ENCODE data around the gene GDF15.

The GDF15 gene

GRCh38 chr19:18419195-18419698, 33.3 kb downstream of the GDF15 start, which contains the start of gene SSBP4:
Gene SSBP4, plus strand, starts transcription at chr19:18419398. Its CDS starts 251 bp downstream, at chr19:18419649.
- DNase-seq (ENCODE audit: low spot score) = peak; percentile 97

DNA sequence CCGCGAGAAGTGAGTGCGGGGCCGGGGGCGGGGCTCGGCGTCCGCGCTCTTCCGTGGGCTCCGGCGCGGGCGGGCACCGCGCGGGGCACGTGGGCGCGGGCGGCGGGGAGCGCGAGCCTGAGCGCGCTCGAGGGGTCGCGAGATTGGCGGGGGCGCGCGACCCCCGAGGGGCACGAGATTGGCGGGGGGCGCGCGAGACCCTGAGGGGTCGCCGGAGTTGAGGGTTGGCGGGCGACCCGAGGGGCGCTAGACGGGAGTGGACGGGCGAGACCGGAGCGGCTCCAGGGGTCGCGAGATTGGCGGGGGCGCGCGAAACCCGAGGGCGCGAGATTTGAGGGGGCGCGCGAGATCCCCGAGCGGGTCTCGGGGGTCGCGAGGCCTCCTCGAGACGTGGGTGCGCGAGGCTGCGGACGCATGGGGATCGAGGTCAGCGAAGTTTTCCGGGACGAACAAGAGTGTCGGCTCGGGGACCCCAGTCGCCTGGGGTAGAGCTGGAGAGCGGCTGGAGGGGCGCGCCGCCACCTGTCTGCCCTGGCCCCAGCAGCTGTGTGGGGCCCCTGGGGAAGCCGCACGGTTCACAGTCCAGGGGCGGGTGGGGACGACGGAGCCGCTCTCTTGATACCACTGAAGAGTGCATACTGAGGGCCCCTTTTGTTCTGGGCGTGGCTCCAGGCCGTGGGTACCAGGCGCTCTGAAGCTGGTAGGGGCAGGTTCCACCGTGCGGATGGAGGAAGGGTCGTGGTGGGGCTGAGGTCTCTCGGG, 33.9 kb downstream of the GDF15 start:
- DNase-seq (ENCODE audit: low spot score) = no peak

GRCh38 chr19:18420930-18421329, 35.0 kb downstream of the GDF15 start:
- no peak for DNase-seq (ENCODE audit: low spot score)

DNA sequence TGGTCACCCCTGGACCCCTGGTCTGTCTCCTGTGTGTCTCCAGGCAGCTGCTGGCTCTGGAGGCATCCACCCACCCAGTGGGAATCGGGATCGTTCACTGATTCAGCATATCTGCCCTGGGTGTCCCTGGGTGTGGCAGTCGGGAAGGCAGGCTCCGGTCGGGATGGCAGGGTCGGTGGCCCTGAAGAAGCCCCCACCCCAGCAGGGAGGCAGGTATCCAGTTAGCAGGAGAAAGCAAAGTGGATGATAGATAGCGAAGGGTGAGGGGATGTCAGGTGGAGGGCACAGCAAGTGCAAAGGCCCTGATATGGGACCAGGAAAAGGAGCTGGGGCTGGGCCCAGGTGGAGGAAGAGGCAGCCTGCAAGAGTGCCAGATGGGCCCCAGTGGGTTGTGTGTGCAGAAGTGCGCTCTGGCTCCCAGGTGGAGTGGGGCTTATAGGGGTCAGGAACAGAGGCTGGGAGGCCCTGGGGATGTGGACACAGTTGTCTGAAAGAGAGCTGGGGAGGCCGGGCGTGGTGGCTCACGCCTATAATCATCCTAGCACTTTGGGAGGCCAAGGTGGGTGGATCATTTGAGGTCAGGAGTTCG, 35.5 kb downstream of the GDF15 start:
- DNase-seq (ENCODE audit: low spot score) = no peak

- no peak for DNase-seq (ENCODE audit: low spot score)
These were observed 36.7 kb downstream of the GDF15 start for GRCh38 chr19:18422530-18423191.

DNA sequence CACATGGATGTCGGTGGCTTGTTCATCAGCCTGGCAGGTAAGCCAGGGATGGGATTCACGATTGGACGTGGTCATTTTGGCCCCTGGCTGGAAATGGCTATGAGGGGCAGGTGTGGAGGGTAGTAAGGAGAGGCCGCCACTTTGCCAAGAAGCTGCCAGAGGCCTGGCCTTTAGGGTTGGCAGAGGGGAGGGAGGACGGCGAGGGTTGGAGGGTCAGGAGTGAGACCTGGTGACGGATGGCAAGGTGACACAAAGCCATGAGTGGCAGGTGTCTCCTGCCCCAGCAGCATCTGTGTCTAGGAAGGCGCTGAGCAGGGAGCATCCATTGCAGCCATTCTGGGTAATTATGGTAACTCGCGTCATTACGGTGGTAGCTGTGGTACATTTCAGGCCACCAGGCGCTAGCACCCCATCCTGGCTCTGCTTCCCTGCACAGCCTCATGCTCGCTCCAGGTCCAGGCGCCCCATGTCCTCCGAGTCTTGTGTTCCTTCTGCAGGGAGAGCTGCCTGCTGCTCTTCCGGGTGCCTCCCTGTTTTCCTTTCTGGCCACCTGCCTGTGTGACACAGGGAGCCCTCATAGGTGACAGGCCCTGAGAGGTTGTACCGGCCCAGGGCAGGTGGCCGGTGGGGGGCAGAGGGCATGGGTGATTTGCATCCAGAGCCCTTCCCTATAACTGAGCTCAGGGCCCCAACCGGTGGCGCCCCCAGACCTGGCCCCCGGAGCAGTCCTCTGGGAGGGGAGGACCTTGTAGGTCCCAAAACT, 37.5 kb downstream of the GDF15 start:
- no peak for DNase-seq (ENCODE audit: low spot score)

DNA sequence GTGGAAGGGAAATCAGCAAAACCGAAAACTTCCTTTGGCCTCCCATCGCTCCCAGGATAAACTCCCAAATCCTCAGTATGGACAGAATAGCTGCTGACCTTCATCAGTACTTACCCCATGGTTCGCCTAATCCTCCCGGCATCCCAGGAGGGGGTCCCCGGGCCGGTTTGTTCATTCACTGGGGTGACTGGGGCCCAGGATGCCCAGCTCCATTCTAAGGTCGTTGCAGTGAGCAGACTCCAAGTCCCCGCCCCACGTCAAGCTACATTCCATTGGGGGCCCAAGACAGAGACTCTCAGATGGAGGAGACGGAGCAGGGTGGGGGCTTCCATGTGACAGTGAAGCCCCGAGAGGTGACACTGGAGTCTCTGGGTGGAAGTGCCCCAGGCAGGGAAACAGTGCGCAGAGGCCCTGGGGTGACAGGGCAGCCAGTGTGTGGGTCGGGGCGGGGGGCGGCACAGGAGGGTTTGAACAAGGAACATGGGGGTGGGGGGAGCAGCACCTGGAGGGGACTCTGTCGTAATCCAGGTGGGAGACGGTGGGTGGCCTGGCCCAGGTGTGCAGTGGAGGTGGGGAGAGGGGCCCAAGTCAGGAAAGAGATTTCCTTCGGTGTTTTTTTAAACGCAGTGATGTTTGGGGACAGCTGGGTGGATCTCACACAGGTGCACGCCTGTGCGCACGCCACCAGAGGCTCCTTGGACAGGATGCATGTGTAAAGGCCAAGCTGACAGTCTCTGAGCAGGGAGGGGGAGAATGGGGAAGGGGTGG, 38.3 kb downstream of the GDF15 start:
- no peak for DNase-seq (ENCODE audit: low spot score)

- no peak for DNase-seq (ENCODE audit: low spot score)
These were observed 39.0 kb downstream of the GDF15 start for GRCh38 chr19:18424890-18425514.

GRCh38 chr19:18425515-18426415, 39.8 kb downstream of the GDF15 start:
- peak; percentile 90 for DNase-seq (ENCODE audit: low spot score)

DNA sequence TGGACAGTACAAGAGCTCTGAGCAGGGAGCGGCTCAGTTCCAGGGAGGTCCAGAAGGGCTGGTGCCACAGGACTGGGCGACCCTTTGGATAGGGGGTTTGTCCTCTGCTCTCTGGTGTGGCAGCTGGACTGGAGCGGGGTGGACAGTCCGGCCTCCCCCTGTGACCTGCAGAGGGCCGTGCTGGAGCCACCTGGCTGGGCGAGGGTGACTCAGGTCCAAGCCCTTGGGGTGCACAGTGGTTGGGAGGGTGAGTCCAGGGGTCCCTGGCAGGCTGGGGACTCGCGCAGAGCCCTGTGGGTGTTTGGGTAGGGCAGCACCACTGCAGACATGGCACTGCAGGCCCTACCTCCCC, 40.4 kb downstream of the GDF15 start:
- no peak for DNase-seq (ENCODE audit: low spot score)

- DNase-seq (ENCODE audit: low spot score) = no peak
These were observed 41.3 kb downstream of the GDF15 start for GRCh38 chr19:18427080-18427742.

DNA sequence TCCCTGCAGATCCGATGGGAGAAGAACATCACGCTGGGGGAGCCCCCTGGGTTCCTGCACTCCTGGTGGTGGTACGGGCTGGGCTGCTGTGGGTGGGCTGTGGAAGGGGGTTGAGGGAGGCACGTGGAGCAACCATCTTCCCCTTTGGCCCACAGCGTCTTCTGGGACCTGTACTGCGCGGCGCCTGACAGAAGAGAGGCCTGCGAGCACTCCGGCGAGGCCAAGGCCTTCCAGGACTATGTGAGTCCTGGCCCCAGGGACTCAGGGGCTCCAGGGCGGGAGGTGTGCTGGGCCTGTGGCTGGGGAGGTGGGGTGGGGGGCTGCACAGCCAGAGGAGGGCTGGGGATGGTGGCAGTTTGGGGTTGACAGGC, 41.8 kb downstream of the GDF15 start:
- DNase-seq (ENCODE audit: low spot score) = no peak

GRCh38 chr19:18428173-18428786, 42.3 kb downstream of the GDF15 start:
- no peak for DNase-seq (ENCODE audit: low spot score)

DNA sequence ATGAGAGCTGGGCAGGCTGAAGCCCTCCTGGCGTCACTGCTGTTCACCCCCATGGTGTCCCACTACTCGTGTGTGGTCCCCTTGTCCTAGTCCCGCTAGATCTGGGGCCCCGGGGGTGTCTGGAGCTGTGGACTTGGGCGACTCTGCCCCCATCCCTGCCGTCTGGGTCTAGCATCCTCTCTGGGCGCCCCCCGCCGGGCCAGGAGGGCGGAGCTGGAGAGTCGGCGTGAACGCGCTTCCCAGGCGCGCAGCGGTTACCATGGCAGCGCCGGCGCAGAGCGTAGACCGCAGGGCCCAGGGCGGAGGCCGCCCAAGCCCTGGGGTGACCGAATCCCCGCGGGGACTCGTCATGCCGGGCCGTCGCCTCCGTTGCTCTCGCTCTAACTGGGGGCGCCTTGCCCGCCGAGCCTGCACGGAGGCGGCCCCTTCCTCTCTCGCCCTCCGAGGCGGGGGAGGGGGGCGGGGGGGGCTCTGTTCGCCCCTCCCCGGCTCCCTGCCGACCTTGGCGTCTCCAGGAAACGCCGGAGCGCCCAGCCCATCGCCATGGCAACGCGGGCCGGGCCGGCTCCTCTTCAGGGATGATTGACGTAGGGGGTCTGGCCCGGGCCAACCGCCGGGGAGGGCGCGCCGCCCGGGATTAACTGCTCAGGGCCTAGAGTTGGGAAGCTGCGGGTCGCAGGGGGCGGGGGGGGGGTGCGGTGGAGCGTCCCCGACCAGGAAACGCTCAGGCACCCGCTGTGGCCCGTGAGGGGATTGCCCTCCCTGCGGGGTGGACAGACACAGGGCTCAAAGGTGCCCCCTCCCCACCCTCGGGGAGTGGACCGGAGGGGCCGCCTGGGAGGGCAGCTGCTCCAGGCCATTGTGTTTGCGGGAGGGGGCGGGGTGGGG, 43.1 kb downstream of the GDF15 start:
- DNase-seq (ENCODE audit: low spot score) = peak; percentile 95

DNA sequence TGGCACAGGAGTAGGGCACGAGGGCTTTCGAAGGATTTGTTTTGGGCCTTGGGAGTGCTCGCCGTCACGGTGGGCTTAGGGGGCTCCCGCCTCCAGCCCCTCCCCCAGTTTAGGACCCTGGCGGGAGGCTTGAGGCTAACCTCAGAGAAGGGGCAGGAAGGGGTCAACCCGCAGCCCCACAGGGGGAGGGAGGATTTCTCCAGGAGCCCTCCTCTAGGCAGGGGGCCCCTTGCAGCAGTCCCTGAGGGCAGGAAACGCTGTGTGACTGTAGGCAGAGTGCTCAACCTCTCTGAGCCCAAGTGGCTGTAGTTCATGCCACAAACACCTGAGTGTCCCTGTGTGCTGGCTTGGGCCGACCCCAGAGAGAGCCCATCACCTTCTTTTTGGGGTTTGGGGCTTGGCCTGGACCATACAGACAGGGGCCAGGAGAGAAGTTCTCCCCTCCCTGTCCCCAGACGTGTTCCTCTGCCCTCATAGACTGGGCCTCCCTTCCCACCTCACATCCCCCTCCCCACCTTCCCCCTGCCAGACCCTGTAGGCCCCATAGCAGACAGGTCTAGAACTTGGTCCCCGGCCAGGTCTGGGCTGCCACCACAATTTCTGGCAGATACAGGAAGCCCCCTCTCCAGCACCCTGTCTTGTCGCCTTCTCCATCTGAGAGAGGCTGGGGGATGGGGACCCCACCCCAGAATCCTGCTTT, 43.9 kb downstream of the GDF15 start:
- DNase-seq (ENCODE audit: low spot score) = no peak

- DNase-seq (ENCODE audit: low spot score) = no peak
These were observed 44.6 kb downstream of the GDF15 start for GRCh38 chr19:18430417-18431144.
